22Rv1 (cell line): ENCODE data around the gene LIN7C.

Experiments
- ZFX ChIP-seq: fragments of 450-650 bp; IDR thresholded peaks from 2 replicates; pipeline ENCODE4 v1.6.1; 2017; ENCODE audit warnings: antibody characterized with exemption, borderline replicate concordance
- TF ChIP-seq, protein P1 (sequence below): fragments of 450-650 bp; IDR thresholded peaks from 2 replicates; pipeline ENCODE4 v1.5.1; 2017; ENCODE audit warnings: mild to moderate bottlenecking

GRCh38 chr11:27513389-27513788, 6.8 kb upstream of the LIN7C start:
- TF ChIP-seq, protein P1, sequence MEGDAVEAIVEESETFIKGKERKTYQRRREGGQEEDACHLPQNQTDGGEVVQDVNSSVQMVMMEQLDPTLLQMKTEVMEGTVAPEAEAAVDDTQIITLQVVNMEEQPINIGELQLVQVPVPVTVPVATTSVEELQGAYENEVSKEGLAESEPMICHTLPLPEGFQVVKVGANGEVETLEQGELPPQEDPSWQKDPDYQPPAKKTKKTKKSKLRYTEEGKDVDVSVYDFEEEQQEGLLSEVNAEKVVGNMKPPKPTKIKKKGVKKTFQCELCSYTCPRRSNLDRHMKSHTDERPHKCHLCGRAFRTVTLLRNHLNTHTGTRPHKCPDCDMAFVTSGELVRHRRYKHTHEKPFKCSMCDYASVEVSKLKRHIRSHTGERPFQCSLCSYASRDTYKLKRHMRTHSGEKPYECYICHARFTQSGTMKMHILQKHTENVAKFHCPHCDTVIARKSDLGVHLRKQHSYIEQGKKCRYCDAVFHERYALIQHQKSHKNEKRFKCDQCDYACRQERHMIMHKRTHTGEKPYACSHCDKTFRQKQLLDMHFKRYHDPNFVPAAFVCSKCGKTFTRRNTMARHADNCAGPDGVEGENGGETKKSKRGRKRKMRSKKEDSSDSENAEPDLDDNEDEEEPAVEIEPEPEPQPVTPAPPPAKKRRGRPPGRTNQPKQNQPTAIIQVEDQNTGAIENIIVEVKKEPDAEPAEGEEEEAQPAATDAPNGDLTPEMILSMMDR, result no peak
- no peak for TF ChIP-seq ZFX
